ENCODE data around the gene ELP4.
"Not testable (repeated sequence)": the region's sequence is repeated elsewhere in the genome, so short reads cannot be mapped to it uniquely, and the experiment has no call there.

Gene ELP4

GRCh38 chr11:31641477-31642062, 132.0 kb downstream of the ELP4 start:
- in situ Hi-C loops (cut with MboI; ENCODE audit: low sequenced_read_pairs) = no loop called here

GRCh38 chr11:31643857-31644256, 134.3 kb downstream of the ELP4 start:
- in situ Hi-C loops (cut with MboI; ENCODE audit: low sequenced_read_pairs) = no loop called here

GRCh38 chr11:31645747-31646146, 136.2 kb downstream of the ELP4 start:
- in situ Hi-C loops (cut with MboI; ENCODE audit: low sequenced_read_pairs) = no loop called here

- in situ Hi-C loops (cut with MboI; ENCODE audit: low sequenced_read_pairs) = no loop called here
Measured at GRCh38 chr11:31646216-31646615, 136.6 kb downstream of the ELP4 start.

- in situ Hi-C loops (cut with MboI; ENCODE audit: low sequenced_read_pairs) = no loop called here
Measured at GRCh38 chr11:31649129-31649966, 139.8 kb downstream of the ELP4 start.

GRCh38 chr11:31651208-31651607, 141.6 kb downstream of the ELP4 start:
- in situ Hi-C loops (cut with MboI; ENCODE audit: low sequenced_read_pairs) = no loop called here

GRCh38 chr11:31651822-31652221, 142.3 kb downstream of the ELP4 start:
- in situ Hi-C loops (cut with MboI; ENCODE audit: low sequenced_read_pairs) = no loop called here

- in situ Hi-C loops (cut with MboI; ENCODE audit: low sequenced_read_pairs) = no loop called here
Measured at GRCh38 chr11:31652528-31652927, 143.0 kb downstream of the ELP4 start.

GRCh38 chr11:31655483-31655882, 145.9 kb downstream of the ELP4 start:
- in situ Hi-C loops (cut with MboI; ENCODE audit: low sequenced_read_pairs) = no loop called here

GRCh38 chr11:31656051-31656450, 146.5 kb downstream of the ELP4 start:
- in situ Hi-C loops (cut with MboI; ENCODE audit: low sequenced_read_pairs) = no loop called here

GRCh38 chr11:31657091-31657490, 147.5 kb downstream of the ELP4 start:
- in situ Hi-C loops (cut with MboI; ENCODE audit: low sequenced_read_pairs) = no loop called here

- in situ Hi-C loops (cut with MboI; ENCODE audit: low sequenced_read_pairs) = no loop called here
Measured at GRCh38 chr11:31664129-31664528, 154.6 kb downstream of the ELP4 start.

GRCh38 chr11:31664954-31665353, 155.4 kb downstream of the ELP4 start:
- in situ Hi-C loops (cut with MboI; ENCODE audit: low sequenced_read_pairs) = no loop called here

GRCh38 chr11:31671681-31672080, 162.1 kb downstream of the ELP4 start:
- in situ Hi-C loops (cut with MboI; ENCODE audit: low sequenced_read_pairs) = no loop called here

- in situ Hi-C loops (cut with MboI; ENCODE audit: low sequenced_read_pairs) = not testable (repeated sequence)
Measured at GRCh38 chr11:31673108-31673507, 163.5 kb downstream of the ELP4 start.

GRCh38 chr11:31676280-31676982, 166.9 kb downstream of the ELP4 start:
- in situ Hi-C loops (cut with MboI; ENCODE audit: low sequenced_read_pairs) = no loop called here

GRCh38 chr11:31680770-31681169, 171.2 kb downstream of the ELP4 start:
- in situ Hi-C loops (cut with MboI; ENCODE audit: low sequenced_read_pairs) = no loop called here

GRCh38 chr11:31687256-31687655, 177.7 kb downstream of the ELP4 start:
- in situ Hi-C loops (cut with MboI; ENCODE audit: low sequenced_read_pairs) = no loop called here

GRCh38 chr11:31687861-31688260, 178.3 kb downstream of the ELP4 start:
- in situ Hi-C loops (cut with MboI; ENCODE audit: low sequenced_read_pairs) = no loop called here

- in situ Hi-C loops (cut with MboI; ENCODE audit: low sequenced_read_pairs) = no loop called here
Measured at GRCh38 chr11:31689559-31689958, 180.0 kb downstream of the ELP4 start.

- in situ Hi-C loops (cut with MboI; ENCODE audit: low sequenced_read_pairs) = no loop called here
Measured at GRCh38 chr11:31690041-31690440, 180.5 kb downstream of the ELP4 start.

GRCh38 chr11:31690516-31690915, 180.9 kb downstream of the ELP4 start:
- in situ Hi-C loops (cut with MboI; ENCODE audit: low sequenced_read_pairs) = no loop called here
